G401.6 (cell line): ENCODE data around the gene B3GALT5.

Experiments
- FAIRE-seq: peaks from 2 replicates; lab custom pipeline; 2012; peaks lifted over from hg19 to GRCh38; lab: Jason Lieb, UNC

The B3GALT5 gene

GRCh38 chr21:39703578-39703977, 90.8 kb downstream of the B3GALT5 start:
- FAIRE-seq, result no peak

GRCh38 chr21:39705849-39706248, 93.1 kb downstream of the B3GALT5 start:
- no peak for FAIRE-seq

DNA sequence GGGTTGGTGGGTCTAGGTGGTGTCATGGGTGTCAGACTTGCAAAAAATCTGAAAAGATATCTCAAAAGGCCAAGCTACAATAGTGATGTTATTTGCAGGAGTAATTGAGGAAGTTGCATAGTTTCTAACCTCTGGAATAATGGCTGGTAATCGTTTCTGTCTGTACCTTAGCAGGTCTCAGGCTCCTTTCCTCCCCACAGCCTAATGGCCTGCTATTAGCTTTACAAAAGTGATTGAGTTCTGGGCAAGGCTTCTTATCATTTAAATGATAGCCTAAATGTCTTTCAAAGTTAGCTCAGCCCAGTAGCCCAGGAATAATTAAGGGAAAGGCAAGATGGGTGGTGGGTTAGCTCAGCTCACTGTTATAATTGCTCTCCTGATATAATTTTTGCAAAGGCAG, 94.6 kb downstream of the B3GALT5 start:
- FAIRE-seq, result no peak

DNA sequence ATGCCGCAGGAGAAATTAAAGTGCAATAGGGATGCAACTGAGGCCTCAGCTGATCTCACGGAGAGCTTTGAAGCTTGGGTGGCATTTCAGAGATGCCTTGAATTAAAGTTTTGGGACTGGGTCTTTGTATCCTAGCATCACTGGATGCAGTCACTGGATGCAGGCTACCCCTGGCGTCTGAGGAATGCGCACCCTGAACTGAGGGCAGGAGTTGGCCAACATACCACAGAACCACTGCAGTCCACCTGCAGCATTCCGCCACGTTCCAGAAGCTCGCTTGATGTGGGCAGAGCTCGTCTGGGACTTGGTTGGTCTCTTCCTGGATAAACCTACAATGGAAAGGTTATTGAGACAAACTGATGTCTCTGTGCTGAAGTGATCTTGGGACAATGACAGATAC, 98.1 kb downstream of the B3GALT5 start:
- FAIRE-seq, result no peak

DNA sequence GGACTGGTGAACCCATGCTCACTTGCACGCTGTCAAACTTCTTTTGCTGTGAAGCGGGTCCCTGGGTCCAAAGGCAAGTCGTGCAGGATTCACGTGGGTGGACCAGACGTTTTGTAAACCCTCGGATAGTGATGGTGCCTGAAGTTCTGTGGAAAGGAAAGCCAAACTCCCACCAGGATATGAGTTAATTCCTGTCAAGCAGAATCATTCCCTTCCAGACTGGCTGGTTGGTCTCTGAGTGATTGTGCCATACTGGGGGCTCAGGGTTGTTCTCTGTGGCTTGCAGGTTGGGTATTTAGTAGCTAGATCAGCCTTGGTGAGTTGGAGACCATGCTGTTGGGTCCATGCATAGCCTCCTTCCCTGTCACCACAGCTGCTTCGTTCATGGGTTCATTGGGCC, 99.5 kb downstream of the B3GALT5 start:
- no peak for FAIRE-seq

GRCh38 chr21:39712976-39713375, 100.2 kb downstream of the B3GALT5 start:
- FAIRE-seq, result no peak

- FAIRE-seq, result no peak
These were observed 101.2 kb downstream of the B3GALT5 start for GRCh38 chr21:39713905-39714304.

GRCh38 chr21:39714331-39714730, 101.6 kb downstream of the B3GALT5 start:
- FAIRE-seq, result no peak

GRCh38 chr21:39715804-39716397, 103.2 kb downstream of the B3GALT5 start:
- FAIRE-seq, result no peak

GRCh38 chr21:39720126-39720778, 107.5 kb downstream of the B3GALT5 start:
- no peak for FAIRE-seq

DNA sequence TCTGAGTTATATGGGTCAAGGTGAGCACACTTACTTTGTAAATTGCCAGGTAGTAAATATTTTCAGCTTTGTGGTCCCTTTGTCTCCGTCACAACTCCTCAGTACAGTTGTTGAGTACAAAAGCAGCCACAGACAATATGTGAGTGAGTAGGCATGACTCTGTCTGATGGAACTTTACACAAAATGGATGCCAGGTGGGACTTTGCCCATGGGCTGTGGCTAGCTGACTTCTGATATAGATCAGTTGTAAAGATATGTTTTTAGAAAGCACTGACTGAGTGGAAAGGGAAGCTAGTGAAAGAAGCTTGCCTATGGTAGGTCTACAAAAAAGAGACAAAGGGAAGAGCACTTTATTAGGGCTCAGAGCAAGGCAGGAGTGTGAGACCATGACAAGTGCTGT, 109.1 kb downstream of the B3GALT5 start:
- FAIRE-seq, result no peak
